AG09309 (cell line): Measurements from ENCODE around the gene EZH1.

ENCODE experiments used
- DNase-seq: peaks from one replicate; pipeline ENCODE4 v3.0.0-alpha.2; 2010; ENCODE audit warnings: low read depth
- H3K4me3 ChIP-seq: 2 replicates; pipeline ENCODE4 v1.5.1; 2011; ENCODE audit warnings: mild to moderate bottlenecking, low read depth, low read length, moderate library complexity; ENCODE audit not compliant: control insufficient read depth
- TF ChIP-seq, protein P1 (sequence below): IDR thresholded peaks from 2 replicates; pipeline ENCODE4 v1.5.1; 2011; ENCODE audit warnings: mild to moderate bottlenecking, low read depth, low read length, inconsistent platforms; ENCODE audit not compliant: insufficient read depth, control insufficient read depth; ENCODE audit errors: missing control alignments

Gene EZH1

DNA sequence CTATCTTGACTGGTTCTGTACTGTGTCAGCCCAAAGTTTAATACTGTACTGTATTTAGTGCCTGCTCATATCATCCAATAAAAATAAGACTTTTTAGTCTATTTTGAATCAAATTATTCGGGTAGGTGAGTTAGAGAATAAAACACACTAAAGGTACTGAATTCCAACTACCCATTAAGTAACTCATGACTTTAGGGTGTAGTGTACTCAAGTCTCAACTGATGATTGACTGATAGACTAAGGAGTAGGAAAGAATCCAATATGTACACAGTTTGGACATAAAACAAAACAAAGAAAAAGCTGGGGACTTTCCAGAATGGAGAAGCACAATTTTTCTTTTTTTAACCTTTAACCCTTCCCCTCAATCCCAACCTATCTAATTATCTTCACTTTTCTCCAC is 4.1 kb downstream of the EZH1 start:
- no peak for DNase-seq

DNA sequence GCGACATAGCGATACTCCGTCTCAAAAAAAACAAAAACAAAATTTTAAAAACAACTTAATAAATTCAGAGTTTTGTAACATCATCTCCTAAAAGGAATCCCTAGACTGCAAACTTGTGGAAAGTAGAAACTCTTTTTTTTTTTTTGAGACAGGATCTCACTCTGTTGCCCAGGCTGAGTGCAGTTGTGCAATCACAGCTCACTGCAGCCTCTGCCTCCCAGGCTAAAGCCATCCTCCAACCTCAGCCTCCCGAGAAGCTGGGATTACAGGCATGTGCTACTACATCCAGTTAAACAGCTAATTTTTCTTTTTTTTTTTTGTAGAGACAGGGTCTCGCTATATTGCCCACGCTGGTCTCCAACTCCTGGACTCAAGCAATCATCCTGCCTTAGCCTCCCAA is 19.7 kb downstream of the EZH1 start:
- DNase-seq = no peak
- TF ChIP-seq, protein P1, sequence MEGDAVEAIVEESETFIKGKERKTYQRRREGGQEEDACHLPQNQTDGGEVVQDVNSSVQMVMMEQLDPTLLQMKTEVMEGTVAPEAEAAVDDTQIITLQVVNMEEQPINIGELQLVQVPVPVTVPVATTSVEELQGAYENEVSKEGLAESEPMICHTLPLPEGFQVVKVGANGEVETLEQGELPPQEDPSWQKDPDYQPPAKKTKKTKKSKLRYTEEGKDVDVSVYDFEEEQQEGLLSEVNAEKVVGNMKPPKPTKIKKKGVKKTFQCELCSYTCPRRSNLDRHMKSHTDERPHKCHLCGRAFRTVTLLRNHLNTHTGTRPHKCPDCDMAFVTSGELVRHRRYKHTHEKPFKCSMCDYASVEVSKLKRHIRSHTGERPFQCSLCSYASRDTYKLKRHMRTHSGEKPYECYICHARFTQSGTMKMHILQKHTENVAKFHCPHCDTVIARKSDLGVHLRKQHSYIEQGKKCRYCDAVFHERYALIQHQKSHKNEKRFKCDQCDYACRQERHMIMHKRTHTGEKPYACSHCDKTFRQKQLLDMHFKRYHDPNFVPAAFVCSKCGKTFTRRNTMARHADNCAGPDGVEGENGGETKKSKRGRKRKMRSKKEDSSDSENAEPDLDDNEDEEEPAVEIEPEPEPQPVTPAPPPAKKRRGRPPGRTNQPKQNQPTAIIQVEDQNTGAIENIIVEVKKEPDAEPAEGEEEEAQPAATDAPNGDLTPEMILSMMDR = no peak

More for the DNA sequence above, 4.1 kb downstream of the EZH1 start:
- TF ChIP-seq, protein P1 = no peak
- no peak overlapping the region for H3K4me3 ChIP-seq

DNA sequence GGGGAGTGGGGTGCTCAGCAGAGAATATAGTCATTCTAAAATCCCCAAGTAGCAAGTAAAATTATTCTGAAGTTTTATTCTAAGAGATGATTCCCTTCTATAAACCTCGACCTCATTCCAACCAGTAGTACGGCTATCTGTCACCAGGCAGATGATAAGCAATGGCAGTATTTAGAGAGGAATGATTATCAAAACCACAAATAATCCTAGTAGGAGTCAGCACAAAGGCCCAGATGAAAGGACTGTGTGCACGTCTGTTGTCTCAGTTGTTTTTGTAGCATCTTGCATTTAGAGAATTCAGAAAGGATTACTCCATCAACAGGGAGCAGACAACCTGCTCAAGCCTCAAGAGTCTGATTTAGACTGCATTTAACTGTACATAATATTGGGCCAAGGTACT is 21.2 kb downstream of the EZH1 start:
- no peak for DNase-seq
- H3K4me3 ChIP-seq = no peak overlapping the region
- TF ChIP-seq, protein P1 = no peak

More for the DNA sequence above, 19.7 kb downstream of the EZH1 start:
- H3K4me3 ChIP-seq = no peak overlapping the region

DNA sequence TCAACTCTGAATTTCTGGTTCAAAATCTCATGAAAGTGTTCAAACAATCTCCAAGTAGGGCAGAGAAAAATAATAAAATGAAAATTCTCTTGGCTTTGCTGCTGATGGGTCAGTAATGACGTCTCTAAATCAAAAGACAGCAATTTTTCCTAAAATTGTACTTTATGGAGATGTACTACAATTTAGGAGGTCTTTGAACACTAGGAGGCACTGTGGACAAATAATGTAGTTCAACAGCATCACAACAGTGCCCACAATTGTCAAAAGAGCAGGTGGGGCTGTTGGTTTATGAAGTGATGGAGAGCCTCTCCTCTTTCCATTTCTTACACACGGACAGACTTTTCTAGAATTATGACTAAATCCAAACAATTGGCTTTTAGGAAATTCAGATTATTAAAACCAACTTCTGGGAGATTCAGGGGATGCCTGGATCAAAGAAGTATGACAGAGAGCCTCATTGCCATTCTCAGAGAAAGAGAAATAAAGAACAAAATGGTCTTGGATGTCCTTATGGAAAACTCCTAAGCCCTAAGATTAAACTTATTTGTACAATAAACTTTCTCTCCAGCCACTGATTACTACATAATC is 23.8 kb downstream of the EZH1 start:
- TF ChIP-seq, protein P1 = peak; percentile 56
- no peak overlapping the region for H3K4me3 ChIP-seq
- peak; percentile 29 for DNase-seq

DNA sequence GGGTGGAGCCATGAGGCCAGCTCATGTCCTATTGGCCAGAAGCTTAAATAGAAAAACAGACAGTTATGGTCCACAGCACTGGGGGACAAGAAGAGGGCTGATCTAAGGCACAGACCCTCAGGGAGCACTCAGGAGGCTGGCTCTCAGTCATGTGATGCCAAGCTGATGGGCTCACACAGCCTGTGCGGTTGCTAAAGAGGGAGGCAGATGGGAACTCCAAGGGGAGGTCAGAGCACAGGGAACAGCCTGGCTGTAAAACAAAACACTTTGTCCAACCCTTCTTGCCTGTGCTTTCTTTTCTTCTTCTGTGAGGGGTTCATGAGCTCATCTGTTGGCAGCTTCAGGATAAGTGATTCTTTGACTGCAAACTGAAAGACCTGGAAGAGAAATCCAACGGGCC is 35.3 kb downstream of the EZH1 start:
- H3K4me3 ChIP-seq = no peak overlapping the region
- TF ChIP-seq, protein P1 = no peak
- no peak for DNase-seq

DNA sequence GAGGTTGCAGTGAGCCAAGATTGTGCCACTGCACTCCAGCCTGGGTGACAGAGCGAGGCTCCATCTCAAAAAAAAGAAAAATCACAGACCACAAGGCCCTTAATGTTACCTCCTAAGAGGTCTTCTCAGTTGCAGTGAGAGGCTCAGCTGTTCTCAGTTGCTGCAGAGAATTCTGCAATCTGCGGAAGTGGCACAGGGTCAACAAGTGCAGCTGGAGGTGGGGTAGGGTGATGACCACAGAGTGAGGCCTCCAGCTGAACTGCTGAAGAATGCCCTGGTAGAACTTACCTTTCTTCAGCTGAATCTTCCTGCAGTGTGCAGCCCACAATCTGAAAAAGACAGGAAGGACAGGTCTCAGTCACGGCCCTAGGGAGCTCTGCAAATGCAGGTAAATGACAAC is 36.3 kb downstream of the EZH1 start:
- DNase-seq = no peak
- TF ChIP-seq, protein P1 = no peak

More for the DNA sequence above, 36.3 kb downstream of the EZH1 start:
- H3K4me3 ChIP-seq = no peak overlapping the region
